ENCODE measurements around the gene SART3. TPM values are rescaled to one million over a fixed set of nuclear protein-coding genes. Genes with fewer than 3 reads are reported as not detected.
"Not testable (repeated sequence)": the region's sequence is repeated elsewhere in the genome, so short reads cannot be mapped to it uniquely, and the experiment has no call there.

SART3 gene
- total RNA-seq, 1 donor from 2014 or later = 43.5 TPM

DNA sequence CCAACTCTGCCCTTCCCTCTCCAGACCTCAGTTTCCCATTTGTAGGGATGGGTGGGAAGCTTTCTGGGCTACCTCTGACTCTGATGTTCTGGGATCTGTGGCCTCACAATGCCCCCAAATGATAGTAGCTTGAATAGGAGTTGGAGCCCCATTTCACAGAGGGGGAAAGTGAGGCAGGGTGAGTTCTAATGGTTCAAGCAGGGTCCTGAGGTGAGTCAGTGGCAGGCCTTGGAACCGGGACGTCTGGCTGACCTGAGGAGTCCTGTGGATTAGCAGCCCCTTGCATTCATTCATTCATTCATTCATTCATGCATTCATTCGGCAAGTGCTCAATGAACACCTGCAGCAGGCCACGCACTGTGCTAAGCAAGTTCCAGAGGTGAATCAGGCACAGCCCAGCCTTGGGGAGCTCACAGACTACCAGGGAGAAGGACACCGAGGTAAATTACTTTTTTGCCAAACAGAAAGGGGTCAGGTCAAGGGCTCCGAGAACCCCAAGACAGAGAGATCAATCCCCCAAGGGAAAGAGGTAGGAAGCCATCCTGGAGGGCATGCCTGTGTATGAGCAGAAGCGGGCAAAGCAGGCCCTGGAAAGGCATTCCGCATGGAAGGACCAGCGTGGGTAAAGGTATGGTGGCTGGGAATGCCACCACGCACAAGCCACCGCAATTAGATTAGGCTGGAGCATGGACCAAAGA is 37.7 kb upstream of the SART3 start:
- no peak for DNase-seq (ENCODE audit: low spot score)

DNA sequence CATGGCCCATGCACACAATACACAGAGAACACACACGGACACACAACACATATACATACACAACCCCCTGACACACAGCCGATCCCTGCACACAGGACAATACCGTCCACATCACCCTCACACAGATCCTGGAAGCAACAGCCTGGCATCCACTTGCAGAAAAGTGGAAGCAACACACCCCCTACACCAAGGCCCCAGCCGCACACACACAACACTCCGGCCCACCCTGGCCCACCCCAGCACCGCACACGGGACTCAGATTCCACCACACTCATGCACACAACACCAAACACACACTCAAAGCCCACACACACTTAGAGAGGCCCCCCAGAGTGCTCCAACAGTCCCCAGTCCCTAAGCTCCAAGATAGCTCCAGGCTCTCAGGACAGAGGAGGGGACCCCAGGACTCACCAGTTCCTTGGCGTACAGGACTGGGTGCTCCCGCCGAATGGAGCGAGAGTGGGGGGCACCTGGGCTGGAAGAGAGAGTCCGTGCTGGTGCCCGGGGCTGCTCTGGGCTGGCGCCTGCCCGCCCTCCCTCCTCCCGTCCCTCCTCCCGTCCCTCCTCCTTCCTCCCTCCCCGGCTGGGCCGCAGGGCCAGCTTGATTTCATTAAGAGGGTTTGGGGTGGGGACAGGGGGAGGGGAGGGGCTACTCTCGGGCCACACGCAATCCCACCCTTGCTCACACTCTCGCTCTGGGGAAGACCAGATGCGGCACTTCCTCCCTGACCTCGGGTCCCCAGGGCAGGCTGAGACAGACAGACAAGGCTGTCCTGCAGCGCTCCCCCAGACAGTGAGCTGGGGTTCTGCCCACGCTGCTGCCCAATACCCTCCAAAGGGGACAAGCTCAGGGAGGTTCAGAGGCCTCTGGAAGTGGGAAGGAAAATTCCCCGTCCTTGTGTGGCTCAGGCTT is 36.8 kb upstream of the SART3 start, which contains the start of gene TMEM119:
TMEM119 (minus strand) TSS at position 526 of the 913 bp plus-strand sequence. CDS start 5,701 bp downstream, outside the sequence.
- DNase-seq (ENCODE audit: low spot score) = no peak

- no peak for DNase-seq (ENCODE audit: low spot score)
Measured at GRCh38 chr12:108596854-108597558, 36.0 kb upstream of the SART3 start.

DNA sequence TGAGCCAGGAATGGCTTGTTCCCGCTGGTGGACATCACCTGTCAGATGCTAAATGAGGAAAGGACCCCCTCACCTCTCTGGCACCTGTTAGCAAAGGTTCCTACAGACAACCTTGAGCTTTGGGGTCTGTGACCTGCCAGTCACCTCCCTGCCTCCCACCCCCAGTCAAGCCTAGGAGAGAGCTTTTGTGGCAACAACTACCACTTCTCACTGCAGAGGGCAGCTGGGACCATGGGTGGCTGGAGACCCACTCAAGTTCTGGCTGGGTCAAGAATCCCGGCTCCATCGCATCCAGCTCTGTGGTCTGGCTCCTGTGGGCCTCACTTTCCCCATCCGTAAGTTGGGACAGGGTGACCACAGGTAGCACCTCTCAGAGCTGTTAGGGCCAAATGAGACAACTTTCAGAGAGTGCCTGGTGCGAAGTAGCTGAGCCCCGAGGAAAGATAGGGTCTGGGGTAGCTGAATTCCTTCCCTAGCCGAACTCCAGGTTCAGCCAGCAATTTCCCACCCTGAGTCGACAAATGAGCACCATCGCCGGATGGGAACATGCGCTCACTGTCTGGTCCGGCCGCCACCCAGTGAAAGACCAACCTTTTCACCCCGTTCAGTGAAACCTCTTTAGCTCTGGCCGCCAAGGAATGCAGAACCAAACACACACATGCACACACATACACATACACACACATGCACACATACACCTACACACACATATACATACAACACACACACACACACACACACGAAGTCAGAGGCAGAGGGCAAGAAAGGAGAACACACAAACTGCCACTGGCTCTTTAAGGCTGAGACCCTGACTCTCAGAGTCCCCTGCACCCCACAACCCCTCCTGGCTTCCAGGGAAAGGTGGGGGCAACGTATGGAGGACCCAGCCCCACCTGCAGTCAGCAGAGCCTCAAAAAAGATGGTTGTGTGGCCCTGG is 35.0 kb upstream of the SART3 start:
- DNase-seq (ENCODE audit: low spot score) = no peak

DNA sequence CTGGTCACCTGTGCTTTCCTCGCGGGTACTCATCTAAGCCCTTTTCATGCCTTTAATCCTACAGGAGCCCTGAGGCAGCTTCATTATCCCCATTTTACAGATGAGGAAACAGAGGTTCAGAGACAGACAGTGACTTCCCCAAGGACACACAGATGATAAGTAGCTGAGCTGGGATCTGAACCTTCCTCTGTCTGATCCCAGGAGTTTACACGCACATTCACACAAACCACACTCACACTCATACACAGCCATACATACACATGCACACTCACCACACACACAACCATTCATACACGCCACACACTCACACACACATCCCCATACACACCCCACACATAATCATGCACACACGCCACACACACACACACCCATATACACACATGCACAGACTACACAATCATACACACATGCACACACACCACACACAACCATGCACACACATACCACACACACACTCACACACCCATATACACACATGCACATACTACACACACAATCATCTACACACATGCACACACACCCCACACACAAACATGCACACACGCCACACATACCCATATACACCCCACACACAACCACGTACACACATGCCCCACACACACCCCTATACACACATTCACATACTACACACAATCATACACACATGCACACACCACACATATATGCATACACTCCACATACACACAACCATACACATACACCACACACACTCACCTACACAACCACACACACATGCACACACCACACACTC is 34.2 kb upstream of the SART3 start:
- no peak for DNase-seq (ENCODE audit: low spot score)

DNA sequence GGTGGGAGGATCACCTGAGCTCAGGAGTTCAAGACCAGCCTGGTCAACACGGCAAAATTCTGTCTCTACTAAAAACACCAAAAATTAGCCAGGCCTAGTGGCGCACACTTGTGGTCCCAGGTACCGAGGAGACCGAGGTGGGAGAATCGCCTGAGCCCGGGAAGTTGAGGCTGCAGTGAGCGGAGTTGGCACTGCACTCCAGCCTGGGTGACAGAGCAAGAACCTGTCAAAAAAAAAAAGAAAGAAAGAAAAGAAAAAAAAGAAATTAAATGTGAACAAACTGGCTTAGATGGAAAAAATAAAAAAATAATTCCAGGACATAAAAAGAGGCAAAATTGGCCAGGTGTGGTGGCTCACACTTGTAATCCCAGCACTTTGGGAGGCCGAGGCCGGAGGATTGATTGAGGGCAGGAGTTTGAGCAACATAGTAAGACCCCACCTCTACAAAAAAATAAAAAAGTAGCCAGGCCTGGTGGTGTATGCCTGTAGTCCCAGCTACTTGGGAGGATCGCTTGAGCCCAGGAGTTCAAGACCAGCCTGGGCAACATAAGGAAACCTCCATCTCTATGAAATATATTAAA is 33.4 kb upstream of the SART3 start:
- no peak for DNase-seq (ENCODE audit: low spot score)

GRCh38 chr12:108592033-108592909 is 31.3 kb upstream of the SART3 start:
- no peak for DNase-seq (ENCODE audit: low spot score)

DNA sequence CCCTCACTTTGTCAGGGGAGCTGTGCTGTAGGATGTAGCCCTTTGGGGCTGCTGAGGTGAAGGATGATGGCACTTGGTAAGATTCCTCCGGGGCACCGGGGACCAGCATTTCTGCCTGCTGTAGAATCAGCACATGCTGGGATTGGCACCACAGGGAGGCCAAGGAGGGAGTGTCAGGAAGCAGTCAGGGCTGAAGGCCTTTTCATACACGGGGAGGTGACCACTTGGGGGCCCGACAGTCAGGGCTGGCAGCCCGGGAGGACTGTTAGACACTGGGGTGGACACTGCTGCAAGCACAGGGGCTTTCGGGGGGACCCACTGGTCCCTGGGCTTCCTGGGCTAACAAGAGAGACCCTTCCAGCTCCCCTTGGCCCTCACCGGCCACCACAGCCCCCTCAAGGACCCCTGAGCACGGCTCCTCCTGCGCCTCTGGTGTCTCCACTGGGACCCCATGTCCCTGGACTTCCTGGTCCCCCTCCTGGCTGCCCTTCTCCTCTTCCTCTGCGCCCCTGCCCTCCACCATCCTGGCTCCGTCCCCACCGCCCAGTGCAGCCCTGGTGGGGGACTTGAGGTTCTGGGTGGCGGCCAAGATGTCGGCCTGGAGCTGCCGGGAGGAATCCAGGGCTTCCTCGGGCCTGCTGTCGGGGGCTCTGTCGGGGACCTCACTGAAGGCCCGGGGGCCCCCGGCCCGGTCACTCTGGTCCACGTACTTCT is 30.5 kb upstream of the SART3 start:
- no peak for DNase-seq (ENCODE audit: low spot score)

- not testable (repeated sequence) for DNase-seq (ENCODE audit: low spot score)
Measured at GRCh38 chr12:108590463-108590862, 29.5 kb upstream of the SART3 start.

GRCh38 chr12:108589840-108590229 is 28.9 kb upstream of the SART3 start:
- DNase-seq (ENCODE audit: low spot score) = no peak

GRCh38 chr12:108589028-108589839 is 28.3 kb upstream of the SART3 start:
- DNase-seq (ENCODE audit: low spot score) = no peak

GRCh38 chr12:108587826-108588225 is 26.9 kb upstream of the SART3 start:
- DNase-seq (ENCODE audit: low spot score) = no peak

DNA sequence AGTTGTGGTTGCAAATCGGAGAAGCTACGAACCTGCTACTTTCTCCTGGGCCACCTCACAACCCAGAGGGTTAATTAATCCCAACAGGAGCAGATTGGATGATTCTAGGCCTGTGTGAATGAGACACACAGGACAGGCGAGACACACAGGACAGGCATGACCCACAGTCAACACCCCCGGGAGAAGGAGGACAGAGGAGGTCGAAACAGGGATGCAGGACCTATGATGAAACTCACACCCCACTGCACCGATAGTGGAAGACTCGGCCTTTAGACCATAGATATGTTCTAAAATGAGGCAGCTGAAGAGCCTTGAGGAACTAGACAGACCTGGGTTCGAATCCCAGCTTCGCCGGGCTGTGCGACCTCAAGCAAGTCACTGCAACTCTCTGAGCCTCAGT is 25.3 kb upstream of the SART3 start:
- DNase-seq (ENCODE audit: low spot score) = no peak

GRCh38 chr12:108585864-108586263 is 24.9 kb upstream of the SART3 start:
- no peak for DNase-seq (ENCODE audit: low spot score)

GRCh38 chr12:108584456-108585065 is 23.6 kb upstream of the SART3 start:
- DNase-seq (ENCODE audit: low spot score) = no peak

DNA sequence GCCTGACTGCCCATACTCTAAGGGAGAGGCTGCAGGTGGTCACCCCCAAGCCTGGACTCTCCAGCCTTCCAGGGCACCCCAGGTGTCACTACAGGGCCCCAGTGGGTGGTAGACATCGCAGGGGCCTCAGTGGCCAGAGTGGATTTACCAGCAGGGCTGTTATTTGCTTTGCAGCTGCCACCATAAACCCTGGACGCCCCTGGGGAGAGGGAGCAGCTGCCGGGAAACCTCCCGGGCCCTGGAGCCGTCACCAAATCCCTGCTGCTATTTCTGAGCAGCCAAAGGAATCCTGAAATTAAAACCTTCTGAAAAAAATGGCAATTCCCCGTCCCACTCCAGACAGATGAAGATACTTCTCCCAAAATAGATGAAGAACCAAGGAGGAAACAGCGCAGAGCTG is 23.0 kb upstream of the SART3 start:
- DNase-seq (ENCODE audit: low spot score) = no peak

Measured in mesenteric fat pad (tissue), 1 donor.